ENCODE measurements around the gene CRABP1.

CRABP1 gene

DNA sequence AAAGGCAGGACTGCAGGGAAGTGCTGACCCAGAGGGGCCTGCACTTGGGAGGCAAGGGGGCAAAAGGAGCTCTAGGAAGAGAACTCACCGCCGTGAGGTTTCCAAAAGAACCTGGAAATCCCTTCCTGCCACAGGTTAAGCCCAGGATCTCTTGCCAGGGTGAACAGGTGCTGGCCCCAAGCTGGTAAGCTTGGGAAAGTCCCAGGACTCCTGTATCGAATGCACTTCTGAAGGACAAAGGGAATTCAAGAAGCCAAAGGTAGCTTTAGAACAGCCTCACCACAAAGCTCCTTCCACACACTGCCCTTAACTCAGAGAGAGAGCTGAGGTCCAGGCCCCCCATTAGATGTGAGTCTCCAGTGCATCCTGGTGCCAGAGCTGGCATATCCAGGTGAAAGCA is 28.9 kb upstream of the CRABP1 start:
- FAIRE-seq, result no peak
- no peak for DNase-seq (ENCODE audit: insufficient read length, low spot score)
- TF ChIP-seq, protein P1, sequence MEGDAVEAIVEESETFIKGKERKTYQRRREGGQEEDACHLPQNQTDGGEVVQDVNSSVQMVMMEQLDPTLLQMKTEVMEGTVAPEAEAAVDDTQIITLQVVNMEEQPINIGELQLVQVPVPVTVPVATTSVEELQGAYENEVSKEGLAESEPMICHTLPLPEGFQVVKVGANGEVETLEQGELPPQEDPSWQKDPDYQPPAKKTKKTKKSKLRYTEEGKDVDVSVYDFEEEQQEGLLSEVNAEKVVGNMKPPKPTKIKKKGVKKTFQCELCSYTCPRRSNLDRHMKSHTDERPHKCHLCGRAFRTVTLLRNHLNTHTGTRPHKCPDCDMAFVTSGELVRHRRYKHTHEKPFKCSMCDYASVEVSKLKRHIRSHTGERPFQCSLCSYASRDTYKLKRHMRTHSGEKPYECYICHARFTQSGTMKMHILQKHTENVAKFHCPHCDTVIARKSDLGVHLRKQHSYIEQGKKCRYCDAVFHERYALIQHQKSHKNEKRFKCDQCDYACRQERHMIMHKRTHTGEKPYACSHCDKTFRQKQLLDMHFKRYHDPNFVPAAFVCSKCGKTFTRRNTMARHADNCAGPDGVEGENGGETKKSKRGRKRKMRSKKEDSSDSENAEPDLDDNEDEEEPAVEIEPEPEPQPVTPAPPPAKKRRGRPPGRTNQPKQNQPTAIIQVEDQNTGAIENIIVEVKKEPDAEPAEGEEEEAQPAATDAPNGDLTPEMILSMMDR (IDR thresholded peaks at IDR 0.05; ENCODE audit: insufficient read depth, missing control alignments), result no peak

DNA sequence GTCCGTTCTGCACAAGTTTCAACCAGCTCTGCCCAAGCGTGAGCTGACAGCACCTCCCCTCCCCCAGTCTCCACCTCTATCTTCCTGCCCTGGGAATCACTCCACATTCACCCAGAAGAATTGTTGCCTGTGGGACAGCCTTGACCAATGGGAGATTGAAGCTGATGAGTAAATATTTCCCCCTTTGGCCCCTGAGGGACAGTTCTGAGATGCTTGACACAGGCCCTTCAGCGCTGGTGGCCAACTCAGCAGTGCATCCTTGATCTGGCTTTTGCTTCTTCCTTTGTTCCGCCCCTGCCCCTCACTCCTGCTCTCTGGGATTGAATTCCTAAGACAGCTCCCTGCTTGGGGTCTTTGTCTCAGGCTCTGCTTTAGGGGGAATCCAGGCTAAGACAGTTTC is 27.6 kb upstream of the CRABP1 start:
- TF ChIP-seq, protein P1 (IDR thresholded peaks at IDR 0.05; ENCODE audit: insufficient read depth, missing control alignments), result no peak
- FAIRE-seq (no peak), DNase-seq (ENCODE audit: insufficient read length, low spot score) (no peak)

DNA sequence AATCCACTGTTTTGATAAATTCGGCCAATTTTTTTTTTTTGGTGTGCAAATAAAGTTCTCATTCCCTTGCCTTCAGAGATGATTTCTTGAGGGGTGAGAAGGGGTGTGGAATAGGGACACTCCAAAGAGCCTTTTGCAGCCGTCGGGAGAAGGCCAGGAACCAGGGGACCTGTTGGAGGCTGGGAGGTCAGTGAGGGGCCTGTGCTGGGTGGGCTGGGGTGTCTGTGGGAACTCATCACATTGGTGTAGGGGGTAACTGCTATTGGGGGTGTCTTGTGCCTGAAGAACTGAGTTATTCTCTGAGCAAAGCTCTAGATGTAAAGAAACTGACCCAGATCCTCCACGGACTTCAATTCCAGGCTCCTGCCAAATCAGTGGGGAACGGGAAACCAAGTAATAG is 27.2 kb upstream of the CRABP1 start:
- FAIRE-seq (no peak), DNase-seq (ENCODE audit: insufficient read length, low spot score) (no peak)
- TF ChIP-seq, protein P1 (IDR thresholded peaks at IDR 0.05; ENCODE audit: insufficient read depth, missing control alignments), result no peak

DNA sequence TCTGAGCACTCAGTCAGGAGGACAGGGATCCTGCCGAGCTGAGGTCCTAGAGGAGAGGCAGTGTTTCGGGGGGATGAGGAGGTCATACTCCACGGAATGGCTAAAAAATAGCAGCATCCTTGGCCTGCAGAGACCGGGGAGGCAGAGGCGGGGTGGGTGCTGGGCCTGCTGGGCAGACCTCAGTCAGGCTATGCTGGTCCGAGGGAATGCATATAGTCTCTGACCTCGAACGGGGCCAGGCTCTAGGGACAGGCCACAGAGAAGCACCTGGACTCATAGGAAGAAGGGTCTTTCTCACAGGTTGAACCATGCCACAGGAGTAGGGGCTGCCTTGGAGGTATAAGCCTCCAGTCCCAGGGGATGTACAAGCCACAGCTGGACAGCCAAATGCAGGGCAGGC is 26.8 kb upstream of the CRABP1 start:
- TF ChIP-seq, protein P1 (IDR thresholded peaks at IDR 0.05; ENCODE audit: insufficient read depth, missing control alignments), result no peak
- FAIRE-seq (no peak), DNase-seq (ENCODE audit: insufficient read length, low spot score) (no peak)

DNA sequence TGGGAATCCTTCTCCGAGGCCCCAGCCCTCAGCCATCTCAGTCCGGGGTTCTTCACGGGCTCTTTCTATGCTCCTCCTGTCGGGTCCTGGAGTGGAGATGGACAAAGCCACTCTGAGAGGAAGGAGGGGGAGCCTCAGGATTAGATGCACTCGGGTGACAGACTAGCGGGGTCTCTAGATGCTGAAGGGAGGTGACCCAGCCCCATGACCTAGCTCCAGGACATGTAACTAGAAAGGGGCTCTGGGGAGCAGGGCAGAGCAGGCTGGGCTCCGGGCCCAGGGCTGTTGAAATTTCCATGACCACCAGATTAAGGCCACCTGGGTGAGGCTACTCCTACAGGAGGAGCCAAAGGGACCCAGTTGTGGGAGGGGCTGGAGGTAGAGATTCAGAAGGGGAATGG is 26.0 kb upstream of the CRABP1 start:
- TF ChIP-seq, protein P1 (IDR thresholded peaks at IDR 0.05; ENCODE audit: insufficient read depth, missing control alignments), result no peak
- DNase-seq (ENCODE audit: insufficient read length, low spot score), result no peak
- no peak for FAIRE-seq

DNA sequence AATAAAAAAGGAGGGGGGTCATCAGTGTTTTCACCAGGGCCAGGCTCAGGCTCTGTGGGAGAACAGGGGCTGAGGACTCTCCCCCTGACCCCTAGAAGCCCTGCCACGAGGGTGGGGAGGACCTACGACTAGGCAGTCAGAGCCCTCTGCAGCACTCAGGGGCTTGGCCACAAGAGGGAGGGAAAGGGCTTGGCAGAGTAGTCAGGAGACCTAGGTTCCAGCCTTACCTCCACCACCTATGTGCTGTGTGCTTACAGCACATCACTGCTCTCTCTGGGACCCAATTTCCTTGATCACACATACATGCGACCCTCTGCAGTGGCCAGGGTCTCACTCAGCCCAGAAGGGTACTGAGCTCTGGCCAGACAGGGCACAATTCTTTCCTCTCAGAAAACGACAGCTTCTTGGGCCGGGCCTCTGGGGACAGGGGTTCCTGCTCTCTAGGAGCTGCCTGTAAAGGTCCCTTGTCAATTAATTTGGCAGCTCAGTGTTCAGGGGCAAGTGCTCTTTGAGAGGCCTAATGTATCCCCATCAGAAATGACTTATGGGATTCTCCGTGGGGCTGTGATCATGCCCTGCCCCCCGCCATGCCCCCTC is 24.4 kb upstream of the CRABP1 start:
- TF ChIP-seq, protein P1 (IDR thresholded peaks at IDR 0.05; ENCODE audit: insufficient read depth, missing control alignments), result peak; percentile 6
- FAIRE-seq, result no peak
- DNase-seq (ENCODE audit: insufficient read length, low spot score), result no peak

DNA sequence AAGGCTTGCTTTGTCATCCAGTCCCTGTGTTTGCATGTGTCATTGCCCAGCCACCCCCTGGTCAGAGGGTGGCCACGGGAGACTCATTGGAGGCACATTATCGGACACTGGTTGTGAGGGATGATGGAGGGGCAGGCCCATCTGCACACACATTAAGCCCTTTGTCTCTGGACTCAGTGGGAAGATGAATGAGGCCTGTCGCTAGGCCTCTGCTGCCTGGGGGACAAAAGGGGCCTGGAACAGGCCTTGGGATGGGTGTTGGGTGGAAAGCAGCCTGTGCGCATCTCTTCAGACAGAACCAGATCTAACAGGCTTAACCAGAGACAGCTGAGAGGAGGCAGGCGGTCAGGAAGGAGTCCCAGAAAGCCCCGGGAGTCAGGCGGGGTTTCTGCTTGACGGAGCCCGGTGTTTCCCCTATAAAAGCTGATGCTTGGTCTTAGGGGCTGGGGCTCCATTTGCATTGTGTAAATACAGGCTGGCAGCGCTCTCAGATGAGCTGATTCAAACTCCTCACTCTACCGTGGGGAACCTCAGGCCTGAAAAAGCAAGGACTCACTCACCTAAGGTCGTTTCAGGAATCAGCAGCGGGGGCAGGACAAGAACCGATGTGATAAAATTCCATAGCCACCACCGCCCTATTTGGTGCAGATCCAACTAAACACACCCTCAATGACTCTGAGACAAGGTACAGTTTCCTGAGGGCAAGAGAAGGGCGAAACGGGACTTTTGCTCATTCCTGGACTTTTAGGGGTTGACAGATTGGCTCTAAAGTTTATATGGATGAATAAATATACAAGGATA is 23.7 kb upstream of the CRABP1 start:
- no peak for FAIRE-seq
- no peak for DNase-seq (ENCODE audit: insufficient read length, low spot score)
- TF ChIP-seq, protein P1 (IDR thresholded peaks at IDR 0.05; ENCODE audit: insufficient read depth, missing control alignments), result no peak
